Measurements from ENCODE around the gene MRPL28.
"Not testable (repeated sequence)": the region's sequence is repeated elsewhere in the genome, so short reads cannot be mapped to it uniquely, and the experiment has no call there.

Gene MRPL28

GRCh38 chr16:370443-370842 lies at the start of gene MRPL28:
MRPL28 (minus strand) TSS chr16:370538; CDS start chr16:370218, 320 bp downstream.
- DNase-seq, result peak; percentile 94

- DNase-seq, result not testable (repeated sequence)
These were observed 44.8 kb upstream of the MRPL28 start for GRCh38 chr16:415170-415498.

GRCh38 chr16:414395-415169 lies 44.2 kb upstream of the MRPL28 start:
- no peak for DNase-seq

GRCh38 chr16:411576-412265 lies 41.4 kb upstream of the MRPL28 start:
- no peak for DNase-seq

GRCh38 chr16:410516-411178 lies 40.3 kb upstream of the MRPL28 start:
- no peak for DNase-seq

GRCh38 chr16:407253-407652 lies 36.9 kb upstream of the MRPL28 start:
- DNase-seq, result no peak

GRCh38 chr16:405548-406506 lies 35.5 kb upstream of the MRPL28 start:
- no peak for DNase-seq

- DNase-seq, result no peak
These were observed 34.7 kb upstream of the MRPL28 start for GRCh38 chr16:404971-405486.

- peak; percentile 94 to 97 for DNase-seq
These were observed 31.4 kb upstream of the MRPL28 start, which contains the start of gene DECR2 for GRCh38 chr16:401468-402348. DECR2 (plus strand) TSS chr16:401885; CDS start chr16:401964, 79 bp downstream.

GRCh38 chr16:400061-400591 lies 29.8 kb upstream of the MRPL28 start:
- DNase-seq, result no peak

- no peak for DNase-seq
These were observed 29.1 kb upstream of the MRPL28 start for GRCh38 chr16:399340-400019.

GRCh38 chr16:398561-399339 lies 28.4 kb upstream of the MRPL28 start:
- no peak for DNase-seq

GRCh38 chr16:397736-398332 lies 27.5 kb upstream of the MRPL28 start:
- peak; percentile 35 to 41 for DNase-seq

- peak in 1 of 2 donors; percentile 32 for DNase-seq
These were observed 26.9 kb upstream of the MRPL28 start, which contains the start of gene NME4 for GRCh38 chr16:397135-397661. NME4 (plus strand) TSS chr16:397199; CDS start chr16:397223, 24 bp downstream.

GRCh38 chr16:396605-397004 lies 26.3 kb upstream of the MRPL28 start:
- DNase-seq, result no peak

- no peak for DNase-seq
These were observed 25.9 kb upstream of the MRPL28 start for GRCh38 chr16:396199-396598.

- DNase-seq, result no peak
These were observed 22.2 kb upstream of the MRPL28 start for GRCh38 chr16:392450-393030.

- DNase-seq, result peak; percentile 74 to 77
These were observed 21.6 kb upstream of the MRPL28 start for GRCh38 chr16:391885-392335.

Measured in CD4-positive, alpha-beta T cell treated with Interferon alpha-2 for 1 hour (primary cell).